ENCODE measurements around the gene CMIP.
"Not testable (repeated sequence)": the region's sequence is repeated elsewhere in the genome, so short reads cannot be mapped to it uniquely, and the experiment has no call there.

The CMIP gene

GRCh38 chr16:81421536-81421935, 23.1 kb upstream of the CMIP start:
- DNase-seq (ENCODE audit: low read depth) = no peak

DNA sequence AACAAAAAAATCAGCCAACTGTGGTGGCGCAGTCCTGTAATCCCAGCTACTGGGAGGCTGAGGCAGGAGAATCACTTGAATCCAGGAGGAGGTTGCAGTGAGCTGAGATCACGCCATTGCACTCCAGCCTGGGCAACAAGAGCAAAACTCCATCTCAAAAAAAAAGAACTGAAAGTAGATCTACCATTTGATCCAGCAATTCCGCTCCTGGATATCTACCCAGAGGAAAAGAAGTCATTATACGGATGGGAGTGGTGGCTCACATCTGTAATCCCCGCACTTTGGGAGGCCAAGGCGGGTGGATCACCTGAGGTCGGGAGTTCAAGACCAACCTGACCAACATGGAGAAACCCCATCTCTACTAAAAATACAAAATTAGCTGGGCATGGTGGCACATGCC, 22.5 kb upstream of the CMIP start:
- not testable (repeated sequence) for DNase-seq (ENCODE audit: low read depth)

GRCh38 chr16:81424771-81425170, 19.8 kb upstream of the CMIP start:
- peak; percentile 68 for DNase-seq (ENCODE audit: low read depth)

GRCh38 chr16:81427219-81427618, 17.4 kb upstream of the CMIP start:
- no peak for DNase-seq (ENCODE audit: low read depth)

DNA sequence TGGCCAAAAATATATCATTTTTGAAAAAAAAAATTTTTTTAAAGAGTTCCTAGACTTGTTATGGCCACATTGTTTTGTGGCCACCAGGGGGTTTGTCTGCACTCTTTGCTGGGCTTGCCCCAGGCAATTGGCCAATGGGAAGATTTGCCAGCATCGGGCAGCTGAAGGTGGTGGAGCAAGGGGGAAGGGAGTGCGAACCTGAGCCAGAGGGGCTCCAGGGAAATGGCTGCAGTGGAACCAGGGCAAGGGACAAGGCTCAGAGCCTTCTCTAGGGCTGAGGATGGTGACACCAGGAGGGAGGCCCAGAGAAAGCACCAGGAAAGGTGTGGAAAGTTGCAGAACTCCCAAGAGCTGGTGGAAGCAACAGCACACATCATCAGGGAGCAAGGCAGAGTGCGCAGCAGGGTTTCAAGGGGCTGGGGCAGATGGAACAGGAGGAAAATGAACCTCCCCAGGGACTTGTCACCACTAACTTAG, 15.5 kb upstream of the CMIP start:
- DNase-seq (ENCODE audit: low read depth) = peak; percentile 78

DNA sequence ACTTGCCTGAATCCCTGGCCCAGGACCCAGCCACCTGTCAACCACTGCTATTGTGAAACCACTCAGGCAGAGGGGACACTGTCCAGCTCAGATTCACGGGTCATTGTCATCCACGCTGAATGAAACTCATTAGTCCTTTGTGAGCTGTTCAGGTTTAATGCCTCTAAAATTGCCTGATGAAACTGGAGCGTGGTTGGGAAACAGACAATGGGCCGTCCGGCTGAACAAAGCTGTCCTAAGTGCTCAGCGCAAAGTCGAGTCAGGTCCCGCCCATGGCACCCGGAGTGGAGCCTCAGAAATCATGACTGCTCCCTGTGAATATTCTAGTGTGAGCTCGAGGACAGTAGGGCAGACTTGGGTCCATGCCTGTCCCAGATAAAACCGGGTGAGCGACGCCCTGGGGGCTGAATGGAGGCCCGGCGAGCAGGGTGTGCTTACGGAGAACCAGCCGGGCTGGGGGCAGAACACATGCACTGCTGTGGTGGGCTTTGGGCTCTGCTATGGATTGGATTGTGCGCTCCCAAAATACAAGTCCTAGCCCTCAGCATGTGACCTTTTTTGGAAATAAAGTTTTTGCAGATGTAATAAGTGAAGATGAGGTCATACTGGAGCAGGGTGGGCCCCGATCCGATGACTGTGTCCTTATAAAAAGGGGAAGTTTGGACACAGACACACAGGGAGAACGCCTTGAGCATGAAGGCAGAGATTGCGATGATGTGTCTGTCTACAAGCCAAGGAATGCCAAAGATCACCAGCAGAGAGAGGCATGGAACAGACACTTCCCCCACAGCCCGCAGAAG, 12.9 kb upstream of the CMIP start:
- peak; percentile 87 for DNase-seq (ENCODE audit: low read depth)

- no peak for DNase-seq (ENCODE audit: low read depth)
Observed at GRCh38 chr16:81432937-81433557, 11.6 kb upstream of the CMIP start.

GRCh38 chr16:81435103-81435502, 9.5 kb upstream of the CMIP start:
- no peak for DNase-seq (ENCODE audit: low read depth)

DNA sequence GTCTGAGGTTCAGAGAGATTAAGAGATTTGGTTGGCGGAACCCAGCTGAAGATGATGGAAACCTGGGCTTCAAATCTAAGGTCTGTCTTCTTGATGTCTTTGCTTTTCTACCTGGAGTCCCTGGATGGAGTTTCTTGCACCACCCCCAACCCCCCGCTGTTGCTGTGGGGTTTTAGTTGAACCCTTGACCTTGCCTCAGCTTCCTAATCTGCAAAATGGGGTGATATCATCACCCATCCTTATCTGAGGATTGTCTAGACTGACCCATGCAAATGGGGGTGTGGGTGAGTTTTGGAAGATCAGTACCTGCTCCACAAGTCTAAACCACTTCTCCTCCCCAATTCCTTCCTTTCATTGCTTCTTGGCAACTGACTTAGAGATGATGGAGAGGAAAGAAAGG, 9.0 kb upstream of the CMIP start:
- no peak for DNase-seq (ENCODE audit: low read depth)

DNA sequence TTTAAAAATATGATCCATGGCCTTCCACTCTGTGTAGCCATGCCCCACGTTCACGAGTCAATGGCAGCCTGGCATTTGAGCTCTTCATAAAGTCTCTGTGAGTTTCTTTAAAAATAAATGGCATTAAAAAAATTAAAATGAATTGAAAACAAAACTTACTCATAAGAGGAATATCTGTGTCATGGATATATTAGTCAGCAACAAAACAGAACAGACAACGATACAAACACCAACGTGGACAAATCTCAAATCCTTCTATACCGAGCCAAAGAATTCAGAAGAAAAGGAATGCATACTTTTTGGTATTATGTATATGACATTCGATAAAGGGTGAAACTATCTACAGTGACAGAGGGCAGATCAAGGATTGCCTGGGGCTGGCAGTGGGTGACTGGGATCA, 8.2 kb upstream of the CMIP start:
- DNase-seq (ENCODE audit: low read depth) = peak; percentile 32

- DNase-seq (ENCODE audit: low read depth) = peak; percentile 49
Observed at GRCh38 chr16:81437865-81438264, 6.7 kb upstream of the CMIP start.

GRCh38 chr16:81440888-81441761, 3.5 kb upstream of the CMIP start:
- no peak for DNase-seq (ENCODE audit: low read depth)

DNA sequence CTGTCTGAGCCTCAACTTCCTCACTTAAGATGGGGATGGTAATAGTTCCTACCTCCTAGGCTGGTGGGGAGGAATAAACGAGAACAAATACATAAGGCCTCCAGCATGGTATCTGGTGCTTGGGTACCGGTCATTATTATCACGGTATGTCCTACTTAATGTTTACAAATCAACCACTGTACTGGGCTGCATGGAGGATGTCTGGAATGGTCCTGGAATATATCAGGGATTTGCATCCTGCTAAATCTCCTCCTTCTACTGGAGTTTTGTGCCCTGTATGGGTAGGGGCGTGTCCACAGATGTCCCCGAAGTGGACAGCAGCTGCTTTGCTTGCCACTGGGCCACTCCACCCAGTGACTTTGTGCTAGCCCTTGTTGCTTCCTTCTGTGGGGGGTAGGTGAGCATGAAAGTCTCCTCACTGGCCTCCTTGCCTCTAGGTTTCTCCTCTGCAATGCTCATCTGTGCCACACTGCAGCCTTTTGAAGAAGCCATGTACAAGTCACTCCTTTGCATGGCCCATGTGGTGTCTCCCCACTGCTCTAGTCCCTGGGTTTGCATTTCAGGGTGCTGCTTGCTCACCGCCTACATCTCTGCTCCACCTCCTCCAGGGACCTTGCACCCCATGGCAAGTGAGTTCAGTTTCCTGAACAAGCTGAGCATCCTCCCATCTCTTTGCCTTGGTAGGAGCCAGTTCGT, 2.2 kb upstream of the CMIP start:
- DNase-seq (ENCODE audit: low read depth) = no peak

DNA sequence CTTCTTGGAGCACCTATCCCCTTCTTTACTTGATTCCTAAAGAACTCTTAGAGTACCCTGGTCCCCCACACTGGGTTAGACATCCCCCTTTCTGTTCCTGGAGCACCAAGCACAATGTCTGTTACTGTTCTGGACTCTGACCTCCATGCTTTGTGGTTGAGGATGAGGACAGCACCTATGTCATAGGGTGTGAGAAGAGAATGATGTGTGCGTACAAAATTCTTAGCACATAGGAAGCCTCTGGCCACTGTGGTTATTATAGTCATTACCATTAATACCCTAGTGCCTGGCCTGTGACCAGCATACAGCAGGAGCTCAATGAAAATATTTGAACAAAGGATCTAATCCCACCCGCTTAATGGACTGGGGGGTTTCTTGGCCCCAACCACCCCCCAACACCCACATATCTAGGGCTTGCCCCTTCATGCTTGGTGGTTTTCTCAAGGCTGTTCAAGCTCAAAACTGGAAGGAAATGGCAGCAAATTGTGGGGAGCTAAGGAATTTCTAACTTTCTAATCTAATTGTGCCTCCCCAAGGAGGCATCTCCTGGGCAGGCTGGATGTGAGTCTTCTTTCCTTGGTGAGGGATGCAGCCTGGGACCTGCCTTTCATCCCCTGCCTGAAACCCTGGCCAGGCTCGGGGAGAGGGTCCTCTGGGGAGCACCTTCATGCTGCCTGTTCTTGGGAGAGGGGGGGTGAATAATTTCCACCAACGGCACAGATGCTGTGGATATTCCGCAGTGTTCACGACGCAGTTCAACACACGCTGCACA, 1.5 kb upstream of the CMIP start:
- DNase-seq (ENCODE audit: low read depth) = no peak

GRCh38 chr16:81443688-81444447, 740 bp upstream of the CMIP start:
- no peak for DNase-seq (ENCODE audit: low read depth)

DNA sequence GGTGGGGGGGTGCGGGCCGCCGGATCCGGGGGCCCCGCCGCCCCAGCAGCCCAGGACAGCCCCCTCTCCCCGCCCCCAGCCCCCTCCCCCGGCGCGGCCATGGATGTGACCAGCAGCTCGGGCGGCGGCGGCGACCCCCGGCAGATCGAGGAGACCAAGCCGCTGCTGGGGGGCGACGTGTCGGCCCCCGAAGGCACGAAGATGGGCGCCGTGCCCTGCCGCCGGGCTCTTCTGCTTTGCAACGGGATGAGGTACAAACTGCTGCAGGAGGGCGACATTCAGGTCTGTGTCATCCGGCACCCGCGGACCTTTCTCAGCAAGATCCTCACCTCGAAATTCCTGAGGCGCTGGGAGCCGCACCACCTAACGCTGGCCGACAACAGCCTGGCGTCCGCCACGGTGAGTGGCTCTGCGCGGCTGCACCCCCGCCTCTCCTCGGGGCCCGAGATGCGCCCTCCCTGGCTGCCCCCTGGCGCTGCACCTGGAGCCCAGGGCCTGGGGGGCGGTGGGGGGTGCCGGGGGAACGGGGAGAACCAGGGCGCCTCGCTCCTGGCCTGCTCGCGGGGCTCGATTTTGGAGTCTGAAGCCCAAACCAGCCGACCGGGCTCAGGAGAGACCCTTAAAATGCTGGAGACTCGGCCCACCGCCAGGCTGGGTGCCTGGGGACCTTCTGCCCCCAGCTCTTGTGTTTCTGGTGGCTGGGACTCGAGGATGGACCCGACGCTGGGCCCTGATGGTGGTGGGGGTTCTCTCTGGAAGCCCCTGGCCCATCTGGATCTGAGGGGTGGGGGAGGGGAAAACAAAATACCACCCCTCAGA, 744 bp downstream of the CMIP start:
- peak; percentile 72 for DNase-seq (ENCODE audit: low read depth)

DNA sequence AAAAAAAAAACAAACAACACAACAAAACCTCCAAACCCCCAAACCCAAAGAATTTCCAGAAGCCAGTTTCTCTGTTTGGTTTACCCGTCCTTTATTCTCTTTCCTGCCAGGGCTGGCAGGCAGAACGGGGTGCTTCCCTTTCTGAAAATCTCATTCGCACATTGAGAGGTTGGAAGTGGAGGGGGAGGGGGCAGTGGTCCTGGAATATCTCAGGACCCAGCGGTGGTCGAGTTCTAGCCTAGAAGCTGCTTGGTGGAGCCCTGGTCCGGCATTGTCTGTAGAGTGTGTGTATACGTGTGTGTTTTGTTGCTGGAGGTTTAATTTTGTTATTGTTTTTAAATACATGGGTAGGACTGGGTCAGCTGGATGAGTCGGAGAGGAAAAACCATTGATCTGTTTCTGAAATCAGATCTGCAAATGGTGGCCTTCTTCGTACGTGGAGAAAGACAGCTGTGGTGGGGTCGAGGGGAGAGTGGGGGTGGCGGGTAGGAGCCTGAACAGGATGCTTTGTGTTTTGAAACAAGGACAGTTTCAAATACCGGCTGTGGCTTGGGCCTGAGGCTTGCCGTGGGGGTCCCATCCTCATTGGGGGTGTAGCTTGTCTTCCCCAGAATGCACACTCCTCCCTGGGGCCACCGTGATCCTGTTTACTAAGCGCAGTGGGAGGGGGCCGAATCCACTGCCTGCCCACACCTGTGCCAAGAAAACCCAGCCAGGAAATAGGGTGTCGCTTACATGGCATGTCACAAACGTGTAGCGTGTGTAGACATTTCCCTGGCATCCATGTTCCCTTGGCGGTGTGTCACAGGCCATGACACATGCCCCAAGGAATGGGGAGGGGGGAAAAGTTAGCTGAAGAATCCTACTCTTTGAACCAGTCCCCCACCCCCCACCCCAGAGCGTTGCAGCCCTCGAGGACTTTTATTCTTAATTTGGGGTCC, 1.6 kb downstream of the CMIP start:
- DNase-seq (ENCODE audit: low read depth) = peak; percentile 73

GRCh38 chr16:81446907-81447268, 2.3 kb downstream of the CMIP start:
- no peak for DNase-seq (ENCODE audit: low read depth)

Data from ELR (cell line).